HuH-7 (cell line): ENCODE measurements around the gene BMF.

Experiments used
- DNase-seq: peaks from one replicate; pipeline ENCODE4 v3.0.0; 2011; ENCODE audit warnings: low spot score

Gene BMF

DNA sequence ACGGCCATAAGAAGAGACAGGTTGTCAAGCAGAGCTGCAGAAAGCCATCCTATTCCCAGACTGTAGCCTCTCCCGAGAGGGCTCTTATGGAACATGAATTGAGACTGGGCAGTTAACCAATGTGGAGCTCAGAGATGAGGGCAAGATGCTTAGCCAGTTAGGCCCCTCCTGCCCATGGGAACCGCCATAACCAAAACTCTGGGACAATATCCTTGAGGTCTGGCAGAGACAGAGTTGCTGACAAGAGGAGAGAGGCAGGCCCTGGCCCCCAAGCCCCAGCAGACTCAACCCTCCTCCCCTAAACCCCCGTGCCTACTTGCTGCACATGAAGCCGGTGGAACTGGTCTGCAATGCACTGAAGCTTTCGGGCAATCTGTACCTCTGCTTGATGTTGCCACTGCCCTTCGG lies 4.8 kb downstream of the BMF start:
- DNase-seq, result no peak

- no peak for DNase-seq
These were observed 5.5 kb downstream of the BMF start for GRCh38 chr15:40102897-40103858.

DNA sequence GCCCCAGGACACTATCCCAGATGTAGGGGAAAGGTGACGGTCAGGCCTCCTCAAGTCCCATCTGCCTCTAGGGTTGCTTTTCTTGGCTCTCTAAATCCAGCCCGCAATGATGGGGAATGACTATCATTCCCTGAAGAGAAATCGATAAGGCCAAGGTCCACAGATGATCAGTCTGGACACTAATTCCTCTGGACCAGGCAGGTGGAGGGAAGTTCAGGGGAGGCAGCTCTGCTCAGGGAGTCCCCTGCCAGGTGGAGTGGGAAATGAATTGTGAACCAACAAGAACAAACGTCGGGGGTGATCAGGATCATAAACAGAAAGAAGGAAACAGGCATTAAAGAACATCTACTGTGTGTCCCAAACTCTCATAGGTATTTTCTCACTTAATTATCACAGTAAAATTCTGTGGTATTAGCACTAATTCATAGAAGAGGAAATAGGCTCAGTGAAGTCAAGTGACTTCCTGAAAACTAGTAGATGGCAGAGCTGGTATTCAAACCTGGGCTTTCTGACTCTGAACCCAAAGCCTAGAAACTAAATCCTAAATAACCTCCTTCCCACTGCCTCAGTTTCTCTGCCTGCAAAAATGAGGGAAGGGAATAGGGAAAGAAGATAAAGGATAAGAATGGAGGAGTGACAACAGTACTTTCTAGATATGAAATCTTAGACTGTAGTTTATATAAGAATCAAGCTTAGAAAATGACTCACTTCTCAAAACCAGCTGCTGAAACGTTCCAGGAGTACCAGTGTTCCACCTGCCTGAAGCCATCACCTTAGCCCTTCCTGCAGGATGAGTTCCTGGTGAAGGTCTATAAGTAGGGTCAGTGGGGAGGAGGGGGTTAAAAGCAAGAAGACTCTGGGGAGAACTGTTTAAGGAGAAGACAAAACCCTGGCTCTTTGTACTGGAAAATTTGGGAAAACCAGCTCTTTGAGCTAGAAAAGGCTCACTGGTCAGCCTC lies 7.5 kb downstream of the BMF start:
- no peak for DNase-seq

GRCh38 chr15:40100123-40100946 lies 8.3 kb downstream of the BMF start:
- DNase-seq, result no peak

- DNase-seq, result peak; percentile 88
These were observed 10.0 kb downstream of the BMF start for GRCh38 chr15:40098489-40099261.

DNA sequence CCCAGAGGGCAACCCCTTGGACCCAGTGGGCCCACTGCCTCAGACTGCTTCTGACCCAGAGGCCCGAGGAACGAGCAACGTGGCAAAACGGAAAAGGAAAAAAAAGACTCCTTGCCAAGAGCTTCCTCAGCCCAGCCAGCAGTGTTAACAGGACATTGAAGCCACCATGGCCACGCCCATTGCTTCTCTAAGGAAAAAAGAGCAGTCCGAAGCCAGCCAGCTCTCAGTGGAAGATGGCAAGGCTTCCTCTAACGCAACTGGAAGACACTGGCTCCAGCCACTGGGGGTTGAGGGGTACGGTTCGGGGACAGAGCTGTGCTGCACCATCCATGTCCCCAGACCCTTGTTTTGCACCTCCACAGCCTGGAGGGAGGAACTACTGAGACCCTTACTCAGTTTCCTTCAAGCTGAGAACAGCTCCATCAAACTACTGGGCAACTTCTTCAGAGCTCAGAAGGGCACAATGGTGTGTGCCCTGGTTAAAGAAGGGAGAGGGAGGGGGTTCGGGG lies 10.7 kb downstream of the BMF start:
- no peak for DNase-seq

GRCh38 chr15:40097096-40097967 lies 11.3 kb downstream of the BMF start:
- no peak for DNase-seq

- DNase-seq, result no peak
These were observed 12.4 kb downstream of the BMF start for GRCh38 chr15:40096094-40096891.

GRCh38 chr15:40095371-40096093 lies 13.1 kb downstream of the BMF start:
- no peak for DNase-seq

GRCh38 chr15:40094156-40094555 lies 14.5 kb downstream of the BMF start:
- no peak for DNase-seq

DNA sequence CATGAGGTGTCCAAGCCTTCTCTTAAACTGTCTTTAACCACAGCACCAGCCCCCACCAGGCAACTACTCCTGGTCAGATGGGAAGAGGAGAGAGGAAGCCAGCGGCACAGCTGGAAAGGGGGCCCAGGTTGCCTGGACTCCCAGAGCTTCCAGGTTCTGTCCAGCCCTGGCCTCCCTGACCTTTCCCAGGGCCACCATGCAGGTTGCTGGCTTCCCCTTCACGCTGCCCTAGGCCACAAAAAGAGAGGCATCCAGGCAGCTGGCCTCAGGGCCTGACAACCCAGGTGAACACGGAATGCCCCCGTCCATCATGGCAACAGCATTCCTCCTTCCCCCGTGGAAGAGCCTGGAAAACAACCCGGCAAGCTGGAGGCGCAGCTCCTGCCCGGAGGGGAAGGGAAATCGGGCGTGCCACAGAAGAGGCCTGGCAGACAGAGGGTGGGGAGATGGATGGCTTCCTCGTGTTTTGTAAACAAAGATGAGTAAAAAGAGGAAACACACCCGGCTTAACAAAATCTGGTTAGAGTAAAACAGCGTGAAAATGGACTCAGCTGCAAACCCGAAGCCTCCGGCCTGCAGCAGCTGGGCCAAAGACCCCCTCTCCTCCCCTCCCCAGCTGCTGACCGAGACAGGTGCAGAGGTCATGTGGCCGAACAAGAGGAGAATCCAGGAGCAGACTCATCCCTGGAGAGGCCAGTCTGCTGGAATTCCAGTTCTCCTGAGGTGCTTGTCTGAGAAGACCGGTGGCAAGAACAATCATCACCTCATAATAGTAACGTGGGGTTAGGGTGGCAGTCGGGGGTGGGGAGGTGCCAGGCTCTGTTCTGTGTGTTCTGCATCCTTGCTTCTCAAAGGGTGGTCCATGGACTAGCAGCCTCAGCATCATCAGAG lies 15.5 kb downstream of the BMF start:
- DNase-seq, result no peak

DNA sequence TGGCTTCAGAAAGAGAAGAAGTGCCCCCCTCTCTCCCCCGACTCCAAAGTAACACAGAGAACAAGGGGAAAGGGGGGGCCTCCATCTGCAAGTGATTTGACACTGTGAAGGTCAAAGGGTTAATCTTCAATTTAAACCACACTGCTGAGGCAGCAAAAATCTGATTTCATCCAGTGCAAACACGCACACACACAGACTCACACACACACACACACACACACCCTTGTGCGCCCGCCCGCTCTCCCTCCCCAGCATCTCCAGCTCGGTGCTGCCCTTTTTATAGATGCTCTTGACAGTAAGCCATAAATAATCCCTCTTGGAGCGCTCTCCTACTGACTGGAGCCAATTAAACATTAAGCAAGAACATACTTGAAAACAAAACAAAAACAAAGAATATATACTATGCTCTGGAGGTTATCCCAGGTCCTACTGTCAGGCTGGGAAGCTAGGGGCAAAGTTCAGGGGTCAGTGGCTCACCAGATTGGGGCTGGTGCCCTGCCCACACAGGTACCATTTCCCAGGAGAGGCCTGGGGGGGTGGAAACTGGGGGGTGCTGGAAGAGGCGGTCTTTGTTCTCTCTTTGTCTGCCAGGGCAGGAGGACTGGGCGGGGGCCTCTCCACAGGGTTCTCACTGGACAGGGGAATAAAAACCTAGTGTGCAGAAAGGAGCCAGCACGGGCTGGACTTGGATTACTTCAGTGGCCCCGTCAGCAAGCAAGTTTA lies 16.3 kb downstream of the BMF start:
- peak; percentile 48 for DNase-seq

GRCh38 chr15:40091861-40092255 lies 16.8 kb downstream of the BMF start:
- DNase-seq, result no peak

GRCh38 chr15:40090774-40091455 lies 17.8 kb downstream of the BMF start:
- DNase-seq, result no peak

GRCh38 chr15:40088929-40089755 lies 19.5 kb downstream of the BMF start:
- DNase-seq, result no peak
